ENCODE results near the gene RARRES1. TPM values are rescaled to one million over a fixed set of nuclear protein-coding genes. Genes with fewer than 3 reads are reported as not detected.

RARRES1 gene
- total RNA-seq, 1 experiment from 2014 or later: 1,195 TPM

GRCh38 chr3:158773845-158774830 is 41.9 kb upstream of the RARRES1 start:
- intact Hi-C loops (cut with micrococcal nuclease; ENCODE audit: unreplicated experiment): loop anchor here (1.0 kb wide), 2 partner anchors 15 to 47 kb away; no protein-coding TSS in a partner anchor
- H3K27me3 Mint-ChIP-seq (ENCODE audit: unreplicated experiment): no peaks in the 10 kb centered on the region
- H3K36me3 Mint-ChIP-seq (ENCODE audit: insufficient read depth, unreplicated experiment): peaks cover 64% of the 10 kb centered on the region
- peak; percentile 52 for TF ChIP-seq CTCF (IDR thresholded peaks at IDR 0.05; ENCODE audit: unreplicated experiment)
- CTCF ChIA-PET: interaction anchor here (1.4 to 4.2 kb wide), 5 partner anchors 8 to 51 kb away, joined by 4 to 38 read pairs (median 12); no protein-coding TSS in a partner anchor
- H3K9me3 Mint-ChIP-seq (ENCODE audit: low read depth, unreplicated experiment): peaks cover 7% of the 10 kb centered on the region
- peak overlapping the region; percentile 100 for H3K27ac Mint-ChIP-seq (ENCODE audit: unreplicated experiment)
- DNase-seq: peak; percentile 61
- H3K4me1 Mint-ChIP-seq (ENCODE audit: low read depth, unreplicated experiment): peaks cover 75% of the 10 kb centered on the region
- peak overlapping the region; percentile 48 for H3K4me3 Mint-ChIP-seq (ENCODE audit: low read depth, unreplicated experiment)
- BruUV-seq (replicated peaks): TSS peak; percentile 73

DNA sequence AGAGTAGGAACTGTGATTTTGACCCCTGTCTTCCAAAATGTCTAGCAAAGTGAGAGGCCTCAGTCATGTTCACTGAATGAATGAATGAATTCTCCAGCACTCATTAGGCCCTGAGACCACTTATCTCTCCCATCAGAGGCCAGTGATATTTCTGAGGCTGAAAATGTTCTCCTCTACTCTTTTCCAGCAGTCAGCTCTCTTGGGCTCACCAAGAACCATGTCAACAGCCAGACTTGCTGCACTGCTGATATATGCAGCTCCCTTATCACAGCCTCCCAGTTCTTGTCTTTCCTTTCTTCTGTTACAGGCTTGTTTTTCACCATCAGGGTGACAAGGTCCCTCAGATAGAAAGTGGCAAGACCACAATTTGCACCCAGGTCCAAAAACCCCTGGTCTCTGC is 40.9 kb upstream of the RARRES1 start:
- Mint-ChIP-seq H3K4me3 (ENCODE audit: low read depth, unreplicated experiment) (peak overlapping the region; percentile 48), H3K4me1 (ENCODE audit: low read depth, unreplicated experiment) (peaks cover 84% of the 10 kb centered on the region), H3K27me3 (ENCODE audit: unreplicated experiment) (no peaks in the 10 kb centered on the region), H3K27ac (ENCODE audit: unreplicated experiment) (peak overlapping the region; percentile 100), H3K9me3 (ENCODE audit: low read depth, unreplicated experiment) (peaks cover 7% of the 10 kb centered on the region), H3K36me3 (ENCODE audit: insufficient read depth, unreplicated experiment) (peaks cover 73% of the 10 kb centered on the region)
- CTCF ChIA-PET: interaction anchor here (2.3 to 4.2 kb wide), 2 partner anchors 16 to 46 kb away, joined by 14 to 38 read pairs; no protein-coding TSS in a partner anchor
- no TSS peak for BruUV-seq (replicated peaks)
- no peak for TF ChIP-seq CTCF (IDR thresholded peaks at IDR 0.05; ENCODE audit: unreplicated experiment)
- DNase-seq: no peak
- intact Hi-C loops (cut with micrococcal nuclease; ENCODE audit: unreplicated experiment): no loop called here

DNA sequence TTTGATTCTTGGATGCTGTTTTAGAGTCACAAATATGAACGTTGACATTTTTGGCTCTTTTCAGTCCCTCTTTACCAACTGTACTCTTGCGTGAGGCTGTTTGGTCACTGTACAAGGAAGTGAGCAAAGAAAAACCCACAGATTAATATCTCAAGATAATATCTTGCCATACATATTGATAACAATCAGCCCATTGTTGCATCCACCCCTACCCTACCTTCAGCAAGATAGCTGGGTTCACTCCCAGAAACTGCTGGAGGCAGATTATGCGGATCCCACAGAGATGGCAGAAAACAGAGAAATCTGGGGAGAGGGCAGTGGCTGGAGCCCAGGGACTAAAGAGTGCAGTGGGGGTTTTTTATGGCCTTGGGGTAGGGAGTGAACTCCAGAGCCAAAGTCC is 39.7 kb upstream of the RARRES1 start:
- CTCF ChIA-PET: interaction anchor here (1.0 to 4.2 kb wide), 4 partner anchors 10 to 45 kb away, joined by 3 to 38 read pairs (median 8); no protein-coding TSS in a partner anchor
- DNase-seq: peak; percentile 82
- Mint-ChIP-seq H3K4me1 (ENCODE audit: low read depth, unreplicated experiment) (peaks cover 85% of the 10 kb centered on the region), H3K36me3 (ENCODE audit: insufficient read depth, unreplicated experiment) (peaks cover 79% of the 10 kb centered on the region), H3K9me3 (ENCODE audit: low read depth, unreplicated experiment) (peaks cover 7% of the 10 kb centered on the region), H3K27me3 (ENCODE audit: unreplicated experiment) (no peaks in the 10 kb centered on the region), H3K27ac (ENCODE audit: unreplicated experiment) (peak overlapping the region; percentile 100), H3K4me3 (ENCODE audit: low read depth, unreplicated experiment) (peak overlapping the region; percentile 48)
- no TSS peak for BruUV-seq (replicated peaks)
- intact Hi-C loops (cut with micrococcal nuclease; ENCODE audit: unreplicated experiment): no loop called here
- TF ChIP-seq CTCF (IDR thresholded peaks at IDR 0.05; ENCODE audit: unreplicated experiment): no peak

GRCh38 chr3:158771577-158771976 is 39.3 kb upstream of the RARRES1 start:
- BruUV-seq (replicated peaks): no TSS peak
- Mint-ChIP-seq H3K9me3 (ENCODE audit: low read depth, unreplicated experiment) (peaks cover 10% of the 10 kb centered on the region), H3K4me1 (ENCODE audit: low read depth, unreplicated experiment) (peaks cover 89% of the 10 kb centered on the region), H3K36me3 (ENCODE audit: insufficient read depth, unreplicated experiment) (peaks cover 80% of the 10 kb centered on the region), H3K27ac (ENCODE audit: unreplicated experiment) (peak overlapping the region; percentile 100), H3K27me3 (ENCODE audit: unreplicated experiment) (no peaks in the 10 kb centered on the region), H3K4me3 (ENCODE audit: low read depth, unreplicated experiment) (peak overlapping the region; percentile 48)
- peak; percentile 78 for DNase-seq
- intact Hi-C loops (cut with micrococcal nuclease; ENCODE audit: unreplicated experiment): no loop called here
- TF ChIP-seq CTCF (IDR thresholded peaks at IDR 0.05; ENCODE audit: unreplicated experiment): no peak
- CTCF ChIA-PET: interaction anchor here (1.0 to 4.2 kb wide), 4 partner anchors 10 to 44 kb away, joined by 3 to 38 read pairs (median 8); no protein-coding TSS in a partner anchor

All from Calu3 (cell line).